ENCODE results near the gene PSMA6.
"Not testable (repeated sequence)": the region's sequence is repeated elsewhere in the genome, so short reads cannot be mapped to it uniquely, and the experiment has no call there.

PSMA6 gene

GRCh38 chr14:35346738-35347322 lies 54.6 kb downstream of the PSMA6 start:
- DNase-seq, result no peak

GRCh38 chr14:35347323-35348043 lies 55.3 kb downstream of the PSMA6 start:
- peak; percentile 59 for DNase-seq

- not testable (repeated sequence) for DNase-seq
These were observed 55.8 kb downstream of the PSMA6 start for GRCh38 chr14:35348044-35348380.

- DNase-seq, result no peak
These were observed 57.5 kb downstream of the PSMA6 start for GRCh38 chr14:35349496-35350365.

GRCh38 chr14:35351497-35351896 lies 59.3 kb downstream of the PSMA6 start:
- DNase-seq, result no peak

- DNase-seq, result no peak
These were observed 59.7 kb downstream of the PSMA6 start for GRCh38 chr14:35351897-35352273.

GRCh38 chr14:35352274-35353233 lies 60.4 kb downstream of the PSMA6 start:
- no peak for DNase-seq

GRCh38 chr14:35353409-35354172 lies 61.4 kb downstream of the PSMA6 start:
- no peak for DNase-seq

GRCh38 chr14:35355235-35355634 lies 63.1 kb downstream of the PSMA6 start:
- DNase-seq, result not testable (repeated sequence)

- peak; percentile 2 for DNase-seq
These were observed 64.0 kb downstream of the PSMA6 start for GRCh38 chr14:35355981-35356841.

- DNase-seq, result not testable (repeated sequence)
These were observed 67.5 kb downstream of the PSMA6 start for GRCh38 chr14:35359655-35360054.

- DNase-seq, result no peak
These were observed 68.9 kb downstream of the PSMA6 start for GRCh38 chr14:35361141-35361480.

- DNase-seq, result no peak
These were observed 70.3 kb downstream of the PSMA6 start for GRCh38 chr14:35362450-35362849.

- no peak for DNase-seq
These were observed 70.8 kb downstream of the PSMA6 start for GRCh38 chr14:35362911-35363374.

GRCh38 chr14:35365130-35366055 lies 73.2 kb downstream of the PSMA6 start:
- no peak for DNase-seq

GRCh38 chr14:35366056-35366451 lies 73.9 kb downstream of the PSMA6 start:
- no peak for DNase-seq

- DNase-seq, result no peak
These were observed 74.4 kb downstream of the PSMA6 start for GRCh38 chr14:35366521-35366976.

GRCh38 chr14:35367056-35367372 lies 74.8 kb downstream of the PSMA6 start:
- no peak for DNase-seq

Data from NCI-H146 (cell line).